Measurements from ENCODE around the gene GID4. TPM values are rescaled to one million over a fixed set of nuclear protein-coding genes. Genes with fewer than 3 reads are reported as not detected.

GID4 gene
- polyA plus RNA-seq, 3 donors = 4.1 to 6.0 (median 4.4) TPM

DNA sequence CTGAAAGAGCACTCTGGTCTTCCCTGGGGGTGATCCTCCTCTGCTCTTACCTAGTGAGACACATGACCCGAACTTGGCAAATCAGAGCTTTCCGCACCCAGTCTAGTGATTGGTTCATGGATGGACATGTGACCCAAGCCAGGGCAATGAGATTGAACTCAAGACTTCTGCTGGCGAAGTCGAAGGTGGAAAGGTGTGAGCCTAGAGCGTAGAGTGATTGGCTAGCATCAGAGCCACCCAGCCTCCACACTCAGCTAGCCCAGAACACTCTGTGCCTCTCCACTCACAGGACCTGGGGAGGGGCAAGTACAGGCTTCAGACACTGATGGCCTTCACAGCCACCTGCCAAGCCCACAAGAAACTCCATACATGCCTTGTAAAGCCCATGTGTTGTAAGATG lies 17.8 kb upstream of the GID4 start:
- Histone ChIP-seq H4K20me1 (ENCODE audit: insufficient read depth, low read length) (peaks cover 16% of the 10 kb centered on the region), H3K27ac (ENCODE audit: low read depth in 1 of 2, low read length in 2 of 2) (no peak overlapping the region), H3K4me1 (ENCODE audit: control insufficient read depth in 1 of 2, insufficient read depth in 2 of 2, low read length in 2 of 2) (peaks cover 15 to 16% of the 10 kb centered on the region in 2 donors), H3K9ac (ENCODE audit: insufficient read depth, low read length, poor library complexity, severe bottlenecking) (no peak overlapping the region), H3K36me3 (replicated peaks in 1 of 2; ENCODE audit: control insufficient read depth in 1 of 2, insufficient read depth in 2 of 2, low read length in 2 of 2) (peaks cover 64 to 84% of the 10 kb centered on the region in 2 donors), H3K79me2 (ENCODE audit: insufficient read depth, low read length) (peaks cover 8% of the 10 kb centered on the region), H3K9me3 (replicated peaks in 1 of 2; ENCODE audit: control insufficient read depth in 1 of 2, insufficient read depth in 1 of 2, low read length in 2 of 2) (no peaks in the 10 kb centered on the region), H2AFZ (ENCODE audit: insufficient read depth, low read depth, low read length, poor library complexity, severe bottlenecking) (no peak overlapping the region), H3K4me2 (replicated peaks; ENCODE audit: extremely low read depth, low read length, poor library complexity, severe bottlenecking) (no peak overlapping the region), H3K27me3 (ENCODE audit: control insufficient read depth in 2 of 2, insufficient read depth in 2 of 2, low read length in 2 of 2) (no peaks in the 10 kb centered on the region), H3K4me3 (replicated peaks in 1 of 3; ENCODE audit: low read depth in 2 of 3, low read length in 3 of 3) (no peak overlapping the region)
- H3K27ac Mint-ChIP-seq = peak overlapping the region in 4 of 7 donors; percentile 14 to 74 (median 37)
- TF ChIP-seq, protein P1, sequence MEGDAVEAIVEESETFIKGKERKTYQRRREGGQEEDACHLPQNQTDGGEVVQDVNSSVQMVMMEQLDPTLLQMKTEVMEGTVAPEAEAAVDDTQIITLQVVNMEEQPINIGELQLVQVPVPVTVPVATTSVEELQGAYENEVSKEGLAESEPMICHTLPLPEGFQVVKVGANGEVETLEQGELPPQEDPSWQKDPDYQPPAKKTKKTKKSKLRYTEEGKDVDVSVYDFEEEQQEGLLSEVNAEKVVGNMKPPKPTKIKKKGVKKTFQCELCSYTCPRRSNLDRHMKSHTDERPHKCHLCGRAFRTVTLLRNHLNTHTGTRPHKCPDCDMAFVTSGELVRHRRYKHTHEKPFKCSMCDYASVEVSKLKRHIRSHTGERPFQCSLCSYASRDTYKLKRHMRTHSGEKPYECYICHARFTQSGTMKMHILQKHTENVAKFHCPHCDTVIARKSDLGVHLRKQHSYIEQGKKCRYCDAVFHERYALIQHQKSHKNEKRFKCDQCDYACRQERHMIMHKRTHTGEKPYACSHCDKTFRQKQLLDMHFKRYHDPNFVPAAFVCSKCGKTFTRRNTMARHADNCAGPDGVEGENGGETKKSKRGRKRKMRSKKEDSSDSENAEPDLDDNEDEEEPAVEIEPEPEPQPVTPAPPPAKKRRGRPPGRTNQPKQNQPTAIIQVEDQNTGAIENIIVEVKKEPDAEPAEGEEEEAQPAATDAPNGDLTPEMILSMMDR (IDR thresholded peaks at IDR 0.05) = no peak
- H3K36me3 Mint-ChIP-seq = peaks cover 60 to 80% of the 10 kb centered on the region in 2 donors
- peaks cover 16% of the 10 kb centered on the region for H3K4me1 Mint-ChIP-seq
- 95% methylated on average over 3 of the region's 5 CpGs for whole genome bisulfite sequencing (ENCODE audit: insufficient coverage)
- peaks cover 0 to 1% (median 1%) of the 10 kb centered on the region in 3 donors for H3K27me3 Mint-ChIP-seq (ENCODE audit: low read depth in 3 of 3)
- intact Hi-C loops (cut with micrococcal nuclease) = loop anchor here in 1 of 2 donors (10.0 kb wide), 1 partner anchor 207 kb away; no protein-coding TSS in a partner anchor
- no peak for DNase-seq
- H3K4me3 Mint-ChIP-seq = no peak overlapping the region
- no peaks in the 10 kb centered on the region for H3K9me3 Mint-ChIP-seq

DNA sequence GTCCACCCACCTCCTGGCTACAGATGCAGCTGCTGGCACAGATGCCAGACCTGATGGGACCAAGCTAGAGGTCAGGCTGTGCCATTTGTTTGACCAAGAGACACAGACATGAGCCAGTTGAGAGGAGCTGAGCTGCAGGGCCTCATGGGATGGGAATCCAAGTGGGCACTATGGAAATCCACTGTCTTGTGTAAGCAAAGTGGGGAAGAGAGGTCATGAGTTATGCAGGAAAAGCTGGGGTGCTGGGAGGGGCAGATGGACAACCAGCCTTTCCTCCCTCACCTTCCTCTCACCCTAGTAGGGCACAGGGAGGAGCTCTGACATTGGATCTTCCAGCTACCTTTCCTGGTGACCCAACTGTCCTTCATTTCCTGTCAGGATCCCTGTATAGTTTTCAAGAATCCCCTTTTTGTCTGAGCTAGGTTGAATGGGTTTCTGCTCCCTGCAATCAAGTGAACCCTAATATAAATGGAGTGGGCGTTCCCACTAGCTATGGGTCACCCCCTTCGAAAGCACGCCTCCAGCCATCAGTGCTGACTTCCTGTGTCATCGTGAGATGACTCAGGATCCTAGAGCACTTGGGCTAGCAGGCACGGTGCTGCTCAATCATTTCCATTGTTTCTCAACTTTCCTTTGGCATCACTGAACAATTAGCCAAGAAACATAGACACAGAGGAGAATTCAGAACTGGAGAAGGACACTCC lies 13.8 kb upstream of the GID4 start:
- Histone ChIP-seq H2AFZ (ENCODE audit: insufficient read depth, low read depth, low read length, poor library complexity, severe bottlenecking) (no peak overlapping the region), H4K20me1 (ENCODE audit: insufficient read depth, low read length) (peaks cover 25% of the 10 kb centered on the region), H3K4me1 (ENCODE audit: control insufficient read depth in 1 of 2, insufficient read depth in 2 of 2, low read length in 2 of 2) (peaks cover 25 to 30% of the 10 kb centered on the region in 2 donors), H3K9ac (ENCODE audit: insufficient read depth, low read length, poor library complexity, severe bottlenecking) (peak overlapping the region; percentile 78), H3K27me3 (ENCODE audit: control insufficient read depth in 2 of 2, insufficient read depth in 2 of 2, low read length in 2 of 2) (no peaks in the 10 kb centered on the region), H3K36me3 (replicated peaks in 1 of 2; ENCODE audit: control insufficient read depth in 1 of 2, insufficient read depth in 2 of 2, low read length in 2 of 2) (peaks cover 40 to 71% of the 10 kb centered on the region in 2 donors), H3K4me2 (replicated peaks; ENCODE audit: extremely low read depth, low read length, poor library complexity, severe bottlenecking) (no peak overlapping the region), H3K9me3 (replicated peaks in 1 of 2; ENCODE audit: control insufficient read depth in 1 of 2, insufficient read depth in 1 of 2, low read length in 2 of 2) (no peaks in the 10 kb centered on the region), H3K4me3 (replicated peaks in 1 of 3; ENCODE audit: low read depth in 2 of 3, low read length in 3 of 3) (no peak overlapping the region), H3K27ac (ENCODE audit: low read depth in 1 of 2, low read length in 2 of 2) (peak overlapping the region; percentile 96 to 99), H3K79me2 (ENCODE audit: insufficient read depth, low read length) (peaks cover 39% of the 10 kb centered on the region)
- H3K27ac Mint-ChIP-seq = peak overlapping the region; percentile 94 to 99 (median 97)
- peak; percentile 90 to 96 (median 93) for DNase-seq
- H3K27me3 Mint-ChIP-seq (ENCODE audit: low read depth in 3 of 3) = peaks cover 0 to 1% (median 0%) of the 10 kb centered on the region in 3 donors
- 10% methylated on average over 5 of the region's 5 CpGs for WGBS (ENCODE audit: insufficient coverage)
- peaks cover 29% of the 10 kb centered on the region for H3K4me1 Mint-ChIP-seq
- no peak overlapping the region for H3K4me3 Mint-ChIP-seq
- no peaks in the 10 kb centered on the region for H3K9me3 Mint-ChIP-seq
- intact Hi-C loops (cut with micrococcal nuclease) = loop anchor here (5.0 to 10.0 kb wide), 2 partner anchors 33 to 211 kb away; no protein-coding TSS in a partner anchor
- TF ChIP-seq, protein P1 (IDR thresholded peaks at IDR 0.05) = no peak
- peaks cover 54 to 70% of the 10 kb centered on the region in 2 donors for H3K36me3 Mint-ChIP-seq
